Astrocyte (in vitro differentiated cells and primary cell): ENCODE results near the gene PRKCB. TPM values are rescaled to one million over a fixed set of nuclear protein-coding genes. Genes with fewer than 3 reads are reported as not detected.

Experiments
- DNase-seq: peaks from one replicate; pipeline ENCODE4 v3.0.0-alpha.2; 2010; ENCODE audit warnings: low read depth
- FAIRE-seq: peaks from 2 replicates; lab custom pipeline; 2011; peaks lifted over from hg19 to GRCh38; lab: Jason Lieb, UNC
- H2AFZ ChIP-seq: 2 replicates; pipeline ENCODE4 v1.6.0; 2012; ENCODE audit warnings: low read depth, low read length, inconsistent platforms
- H3K27ac ChIP-seq: 2 replicates; pipeline ENCODE4 v1.5.1; 2011; ENCODE audit warnings: low read depth, low read length, inconsistent platforms
- H3K27me3 ChIP-seq: 2 replicates; pipeline ENCODE4 v1.6.0; 2011; ENCODE audit warnings: low read length, inconsistent platforms; ENCODE audit not compliant: insufficient read depth
- H3K36me3 ChIP-seq: 2 replicates; pipeline ENCODE4 v1.5.1; 2011; ENCODE audit warnings: low read length, inconsistent platforms; ENCODE audit not compliant: insufficient read depth
- H3K4me1 ChIP-seq: 2 replicates; pipeline ENCODE4 v1.5.1; 2011; ENCODE audit warnings: low read length, inconsistent platforms; ENCODE audit not compliant: insufficient read depth
- H3K4me2 ChIP-seq: 2 replicates; pipeline ENCODE4 v1.6.0; 2012; ENCODE audit warnings: low read length, inconsistent platforms
- H3K4me3 ChIP-seq: 2 replicates; pipeline ENCODE4 v1.5.1; 2011; ENCODE audit warnings: low read depth, mild to moderate bottlenecking, low read length, inconsistent platforms; ENCODE audit not compliant: insufficient read depth
- H3K79me2 ChIP-seq: 2 replicates; pipeline ENCODE4 v1.6.0; 2012; ENCODE audit warnings: mild to moderate bottlenecking, low read length, inconsistent platforms; ENCODE audit not compliant: insufficient read depth
- H3K9ac ChIP-seq: 2 replicates; pipeline ENCODE4 v1.6.0; 2012; ENCODE audit warnings: mild to moderate bottlenecking, low read length, inconsistent platforms
- H3K9me3 ChIP-seq: 2 replicates; pipeline ENCODE4 v1.5.1; 2012; ENCODE audit warnings: low read depth, mild to moderate bottlenecking, low read length, inconsistent platforms; ENCODE audit not compliant: insufficient read depth
- H4K20me1 ChIP-seq: 2 replicates; pipeline ENCODE4 v1.6.0; 2012; ENCODE audit warnings: low read length, inconsistent platforms; ENCODE audit not compliant: insufficient read depth
- H3K27ac Mint-ChIP-seq: one replicate; pipeline ENCODE4 v1.8.0; 2021; ENCODE audit warnings: mild to moderate bottlenecking, mixed read lengths; ENCODE audit not compliant: unreplicated experiment
- H3K27me3 Mint-ChIP-seq: one replicate; pipeline ENCODE4 v1.8.0; 2021; ENCODE audit warnings: low read depth, mixed read lengths; ENCODE audit not compliant: unreplicated experiment
- H3K36me3 Mint-ChIP-seq: one replicate; pipeline ENCODE4 v1.8.0; 2021; ENCODE audit warnings: low read depth, mixed read lengths; ENCODE audit not compliant: unreplicated experiment
- H3K4me1 Mint-ChIP-seq: one replicate; pipeline ENCODE4 v1.8.0; 2021; ENCODE audit warnings: low read depth, mixed read lengths; ENCODE audit not compliant: unreplicated experiment
- H3K4me3 Mint-ChIP-seq: one replicate; pipeline ENCODE4 v1.8.0; 2021; ENCODE audit warnings: mild to moderate bottlenecking, moderate library complexity, mixed read lengths; ENCODE audit not compliant: unreplicated experiment
- H3K9me3 Mint-ChIP-seq: one replicate; pipeline ENCODE4 v1.8.0; 2021; ENCODE audit warnings: mild to moderate bottlenecking, mixed read lengths; ENCODE audit not compliant: unreplicated experiment
- EZH2 ChIP-seq: IDR thresholded peaks from 2 replicates; pipeline ENCODE4 v1.6.1; 2012; ENCODE audit warnings: mild to moderate bottlenecking, low read length, inconsistent platforms; ENCODE audit not compliant: insufficient read depth
- total RNA-seq: library from RNA; stranded (reverse); gene quantifications from 2 replicates; pipeline ENCODE4 v1.2.1, GENCODE V29; 2021
- TF ChIP-seq, protein P1 (sequence below): IDR thresholded peaks from 2 replicates; pipeline ENCODE4 v1.5.1; 2011; ENCODE audit warnings: low read depth, mild to moderate bottlenecking, inconsistent platforms, low read length, moderate library complexity; ENCODE audit not compliant: insufficient read depth

PRKCB gene
- total RNA-seq, 1 donor from 2014 or later, result 2.5 TPM

DNA sequence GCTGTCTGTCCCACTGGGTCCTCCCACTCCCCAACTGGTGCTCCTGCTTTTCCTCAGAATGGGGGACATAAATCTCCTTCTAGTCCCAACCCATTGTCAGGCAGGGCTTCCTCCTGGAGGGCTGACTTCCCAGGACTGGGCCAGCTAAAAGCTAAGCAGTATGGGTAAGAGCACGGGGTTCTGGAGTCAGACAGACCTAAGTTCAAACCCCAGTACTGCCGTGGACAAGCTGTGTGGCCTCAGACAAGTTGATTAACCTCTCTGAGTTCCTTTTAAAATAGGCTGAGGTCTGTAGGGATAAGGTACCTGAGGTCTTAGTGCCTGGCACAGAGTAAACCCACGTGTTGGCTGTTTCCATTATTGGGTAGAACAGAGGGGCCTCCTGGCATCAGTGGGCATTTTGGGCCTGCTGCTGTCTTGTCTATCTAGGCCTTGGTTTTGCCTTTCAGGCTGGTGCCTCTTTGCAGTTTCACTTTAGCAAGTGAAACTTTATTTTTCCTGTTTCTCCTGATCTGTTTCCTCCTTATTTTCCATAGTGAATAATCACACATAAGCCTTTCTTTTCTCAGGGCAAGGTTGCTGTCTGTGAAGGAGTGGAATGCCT lies 114.6 kb downstream of the PRKCB start:
- H3K27me3 ChIP-seq, result no peaks in the 10 kb centered on the region
- H3K27ac Mint-ChIP-seq, result no peak overlapping the region
- H3K4me2 ChIP-seq, result no peak overlapping the region
- no peaks in the 10 kb centered on the region for H3K9me3 Mint-ChIP-seq
- H2AFZ ChIP-seq, result no peak overlapping the region
- peaks cover 24% of the 10 kb centered on the region for H3K4me1 Mint-ChIP-seq
- H3K4me3 Mint-ChIP-seq, result no peak overlapping the region
- FAIRE-seq, result no peak
- H4K20me1 ChIP-seq, result no peaks in the 10 kb centered on the region
- no peaks in the 10 kb centered on the region for H3K79me2 ChIP-seq
- no peak overlapping the region for H3K4me3 ChIP-seq
- no peaks in the 10 kb centered on the region for H3K36me3 ChIP-seq
- H3K27me3 Mint-ChIP-seq, result no peaks in the 10 kb centered on the region
- H3K9ac ChIP-seq, result no peak overlapping the region
- no peak for TF ChIP-seq EZH2
- TF ChIP-seq, protein P1, sequence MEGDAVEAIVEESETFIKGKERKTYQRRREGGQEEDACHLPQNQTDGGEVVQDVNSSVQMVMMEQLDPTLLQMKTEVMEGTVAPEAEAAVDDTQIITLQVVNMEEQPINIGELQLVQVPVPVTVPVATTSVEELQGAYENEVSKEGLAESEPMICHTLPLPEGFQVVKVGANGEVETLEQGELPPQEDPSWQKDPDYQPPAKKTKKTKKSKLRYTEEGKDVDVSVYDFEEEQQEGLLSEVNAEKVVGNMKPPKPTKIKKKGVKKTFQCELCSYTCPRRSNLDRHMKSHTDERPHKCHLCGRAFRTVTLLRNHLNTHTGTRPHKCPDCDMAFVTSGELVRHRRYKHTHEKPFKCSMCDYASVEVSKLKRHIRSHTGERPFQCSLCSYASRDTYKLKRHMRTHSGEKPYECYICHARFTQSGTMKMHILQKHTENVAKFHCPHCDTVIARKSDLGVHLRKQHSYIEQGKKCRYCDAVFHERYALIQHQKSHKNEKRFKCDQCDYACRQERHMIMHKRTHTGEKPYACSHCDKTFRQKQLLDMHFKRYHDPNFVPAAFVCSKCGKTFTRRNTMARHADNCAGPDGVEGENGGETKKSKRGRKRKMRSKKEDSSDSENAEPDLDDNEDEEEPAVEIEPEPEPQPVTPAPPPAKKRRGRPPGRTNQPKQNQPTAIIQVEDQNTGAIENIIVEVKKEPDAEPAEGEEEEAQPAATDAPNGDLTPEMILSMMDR, result no peak
- H3K9me3 ChIP-seq, result no peaks in the 10 kb centered on the region
- no peaks in the 10 kb centered on the region for H3K36me3 Mint-ChIP-seq
- DNase-seq, result no peak
- H3K27ac ChIP-seq, result no peak overlapping the region
- peaks cover 3% of the 10 kb centered on the region for H3K4me1 ChIP-seq

DNA sequence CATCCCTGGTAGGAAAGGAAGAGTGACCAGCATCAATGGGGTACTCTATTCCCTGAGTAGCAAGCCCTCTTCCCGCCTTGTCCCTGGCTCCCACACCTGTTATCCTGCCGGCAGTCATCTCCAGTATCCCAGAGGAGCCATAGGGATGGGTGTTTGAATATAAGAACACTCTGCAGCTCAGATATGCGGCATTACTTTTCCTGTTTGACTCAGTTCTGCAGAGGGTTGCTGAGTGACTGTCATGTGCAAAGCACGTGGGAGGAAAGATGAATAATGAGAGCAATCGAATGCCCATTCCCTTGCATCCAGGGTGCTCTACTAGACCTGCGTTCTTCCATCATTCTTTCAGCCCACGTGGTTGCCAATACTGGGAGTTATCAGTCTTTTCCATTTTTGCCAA lies 115.1 kb downstream of the PRKCB start:
- DNase-seq (no peak), FAIRE-seq (no peak)
- no peaks in the 10 kb centered on the region for H3K27me3 Mint-ChIP-seq
- no peaks in the 10 kb centered on the region for H3K27me3 ChIP-seq
- H3K36me3 Mint-ChIP-seq, result no peaks in the 10 kb centered on the region
- no peak overlapping the region for H3K4me3 Mint-ChIP-seq
- H3K4me1 Mint-ChIP-seq, result peaks cover 24% of the 10 kb centered on the region
- TF ChIP-seq EZH2, result no peak
- TF ChIP-seq, protein P1, result no peak
- H3K9ac ChIP-seq, result no peak overlapping the region
- H3K4me2 ChIP-seq, result no peak overlapping the region
- H3K4me3 ChIP-seq, result no peak overlapping the region
- no peak overlapping the region for H3K27ac ChIP-seq
- H3K9me3 Mint-ChIP-seq, result no peaks in the 10 kb centered on the region
- no peak overlapping the region for H3K27ac Mint-ChIP-seq
- H3K79me2 ChIP-seq, result no peaks in the 10 kb centered on the region
- H3K36me3 ChIP-seq, result no peaks in the 10 kb centered on the region
- no peaks in the 10 kb centered on the region for H4K20me1 ChIP-seq
- H3K4me1 ChIP-seq, result peaks cover 3% of the 10 kb centered on the region
- no peak overlapping the region for H2AFZ ChIP-seq
- H3K9me3 ChIP-seq, result no peaks in the 10 kb centered on the region
